ENCODE results near the gene CENPO. TPM values are rescaled to one million over a fixed set of nuclear protein-coding genes. Genes with fewer than 3 reads are reported as not detected.

CENPO gene
- polyA plus RNA-seq, 3 donors, result 1.6 to 2.6 (median 2.3) TPM

- H3K36me3 ChIP-seq (replicated peaks in 1 of 2; ENCODE audit: control insufficient read depth in 1 of 2, insufficient read depth in 2 of 2, low read length in 2 of 2), result peaks cover 57 to 94% of the 10 kb centered on the region in 2 donors
- H3K4me3 Mint-ChIP-seq, result no peak overlapping the region
- H3K27me3 Mint-ChIP-seq (ENCODE audit: low read depth in 3 of 3), result no peaks in the 10 kb centered on the region
- no peaks in the 10 kb centered on the region for H3K4me1 ChIP-seq (ENCODE audit: control insufficient read depth in 1 of 2, insufficient read depth in 2 of 2, low read length in 2 of 2)
- no peak overlapping the region for H3K4me2 ChIP-seq (replicated peaks; ENCODE audit: extremely low read depth, low read length, poor library complexity, severe bottlenecking)
- H3K27ac ChIP-seq (ENCODE audit: low read depth in 1 of 2, low read length in 2 of 2), result no peak overlapping the region
- no peaks in the 10 kb centered on the region for H3K9me3 ChIP-seq (replicated peaks in 1 of 2; ENCODE audit: control insufficient read depth in 1 of 2, insufficient read depth in 1 of 2, low read length in 2 of 2)
- no peaks in the 10 kb centered on the region for H3K79me2 ChIP-seq (ENCODE audit: insufficient read depth, low read length)
- H3K4me3 ChIP-seq (replicated peaks in 1 of 3; ENCODE audit: low read depth in 2 of 3, low read length in 3 of 3), result no peak overlapping the region
- H3K27me3 ChIP-seq (ENCODE audit: control insufficient read depth in 2 of 2, insufficient read depth in 2 of 2, low read length in 2 of 2), result no peaks in the 10 kb centered on the region
- peaks cover 59 to 81% of the 10 kb centered on the region in 2 donors for H3K36me3 Mint-ChIP-seq
- TF ChIP-seq CTCF (IDR thresholded peaks at IDR 0.05), result no peak
- H4K20me1 ChIP-seq (ENCODE audit: insufficient read depth, low read length), result peaks cover 3% of the 10 kb centered on the region
- no peak overlapping the region for H3K9ac ChIP-seq (ENCODE audit: insufficient read depth, low read length, poor library complexity, severe bottlenecking)
- intact Hi-C loops (cut with micrococcal nuclease), result no loop called here
- WGBS (ENCODE audit: insufficient coverage), result 97% methylated on average over 3 of the region's 5 CpGs
- no peaks in the 10 kb centered on the region for H3K4me1 Mint-ChIP-seq
- no peak for DNase-seq
- H2AFZ ChIP-seq (ENCODE audit: insufficient read depth, low read depth, low read length, poor library complexity, severe bottlenecking), result no peak overlapping the region
- no peaks in the 10 kb centered on the region for H3K9me3 Mint-ChIP-seq
- no peak overlapping the region for H3K27ac Mint-ChIP-seq
Observed at GRCh38 chr2:24761866-24762265, 31.4 kb upstream of the CENPO start.

GRCh38 chr2:24762518-24762917 lies 30.7 kb upstream of the CENPO start:
- no CpG with 5 or more reads among the region's 2 CpGs for WGBS (ENCODE audit: insufficient coverage)
- H4K20me1 ChIP-seq (ENCODE audit: insufficient read depth, low read length), result no peaks in the 10 kb centered on the region
- H3K4me2 ChIP-seq (replicated peaks; ENCODE audit: extremely low read depth, low read length, poor library complexity, severe bottlenecking), result no peak overlapping the region
- H3K27me3 ChIP-seq (ENCODE audit: control insufficient read depth in 2 of 2, insufficient read depth in 2 of 2, low read length in 2 of 2), result no peaks in the 10 kb centered on the region
- intact Hi-C loops (cut with micrococcal nuclease), result no loop called here
- peaks cover 61 to 94% of the 10 kb centered on the region in 2 donors for H3K36me3 ChIP-seq (replicated peaks in 1 of 2; ENCODE audit: control insufficient read depth in 1 of 2, insufficient read depth in 2 of 2, low read length in 2 of 2)
- H3K27ac Mint-ChIP-seq, result no peak overlapping the region
- no peaks in the 10 kb centered on the region for H3K27me3 Mint-ChIP-seq (ENCODE audit: low read depth in 3 of 3)
- no peak for TF ChIP-seq CTCF (IDR thresholded peaks at IDR 0.05)
- no peaks in the 10 kb centered on the region for H3K9me3 ChIP-seq (replicated peaks in 1 of 2; ENCODE audit: control insufficient read depth in 1 of 2, insufficient read depth in 1 of 2, low read length in 2 of 2)
- no peak overlapping the region for H3K4me3 Mint-ChIP-seq
- H3K4me1 ChIP-seq (ENCODE audit: control insufficient read depth in 1 of 2, insufficient read depth in 2 of 2, low read length in 2 of 2), result no peaks in the 10 kb centered on the region
- no peak overlapping the region for H3K9ac ChIP-seq (ENCODE audit: insufficient read depth, low read length, poor library complexity, severe bottlenecking)
- no peaks in the 10 kb centered on the region for H3K79me2 ChIP-seq (ENCODE audit: insufficient read depth, low read length)
- H3K27ac ChIP-seq (ENCODE audit: low read depth in 1 of 2, low read length in 2 of 2), result no peak overlapping the region
- H3K9me3 Mint-ChIP-seq, result no peaks in the 10 kb centered on the region
- H3K36me3 Mint-ChIP-seq, result peaks cover 63 to 82% of the 10 kb centered on the region in 2 donors
- no peak overlapping the region for H3K4me3 ChIP-seq (replicated peaks in 1 of 3; ENCODE audit: low read depth in 2 of 3, low read length in 3 of 3)
- H2AFZ ChIP-seq (ENCODE audit: insufficient read depth, low read depth, low read length, poor library complexity, severe bottlenecking), result no peak overlapping the region
- H3K4me1 Mint-ChIP-seq, result no peaks in the 10 kb centered on the region
- no peak for DNase-seq
